ENCODE measurements around the gene SAMD4B.
A peak's percentile ranks its signal among the peaks of the same experiment; 100 is the strongest.
"Not testable (repeated sequence)": the region's sequence is repeated elsewhere in the genome, so short reads cannot be mapped to it uniquely, and the experiment has no call there.

The SAMD4B gene

DNA sequence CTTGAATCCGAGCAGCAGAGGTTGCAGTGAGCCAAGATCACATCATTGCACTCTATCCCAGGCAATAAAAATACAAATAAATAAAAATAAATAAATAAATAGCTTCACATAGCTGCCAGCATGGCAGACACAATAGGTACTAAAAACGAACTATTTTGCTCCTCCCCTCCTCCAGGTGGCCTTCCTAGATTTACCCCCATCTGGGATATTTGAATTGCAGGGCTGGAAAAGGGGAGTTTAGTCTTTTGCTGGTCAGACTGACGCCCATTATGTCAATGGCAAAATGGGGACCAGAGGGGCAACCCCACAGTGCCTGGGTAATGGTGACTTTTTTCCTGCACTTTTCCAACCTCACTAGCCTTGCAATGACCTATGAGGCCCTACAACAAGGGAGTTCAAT, 5.7 kb upstream of the SAMD4B start:
- DNase-seq (ENCODE audit: low spot score): no peak

- DNase-seq (ENCODE audit: low spot score): no peak
These were observed 2.5 kb upstream of the SAMD4B start for GRCh38 chr19:39339674-39340073.

DNA sequence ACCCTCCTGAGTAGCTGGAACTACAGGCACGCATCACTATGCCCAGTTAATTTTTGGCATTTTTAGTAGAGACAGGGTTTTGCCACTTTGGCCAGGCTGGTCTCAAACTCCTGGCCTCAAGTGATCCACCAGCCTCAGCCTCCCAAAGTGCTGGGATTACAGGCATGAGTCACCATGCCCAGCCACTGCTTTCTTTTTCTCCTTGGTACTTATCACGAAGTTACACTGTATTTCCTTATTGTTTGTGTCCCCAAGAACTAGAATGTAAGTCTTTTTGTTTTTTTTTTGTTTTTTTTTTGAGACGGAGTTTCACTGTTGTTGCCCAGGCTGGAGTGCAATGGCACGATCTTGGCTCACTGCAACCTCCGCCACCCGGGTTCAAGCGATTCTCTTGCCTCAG, 2.1 kb upstream of the SAMD4B start:
- not testable (repeated sequence) for DNase-seq (ENCODE audit: low spot score)

GRCh38 chr19:39341129-39341718, 997 bp upstream of the SAMD4B start:
- DNase-seq (ENCODE audit: low spot score): no peak

DNA sequence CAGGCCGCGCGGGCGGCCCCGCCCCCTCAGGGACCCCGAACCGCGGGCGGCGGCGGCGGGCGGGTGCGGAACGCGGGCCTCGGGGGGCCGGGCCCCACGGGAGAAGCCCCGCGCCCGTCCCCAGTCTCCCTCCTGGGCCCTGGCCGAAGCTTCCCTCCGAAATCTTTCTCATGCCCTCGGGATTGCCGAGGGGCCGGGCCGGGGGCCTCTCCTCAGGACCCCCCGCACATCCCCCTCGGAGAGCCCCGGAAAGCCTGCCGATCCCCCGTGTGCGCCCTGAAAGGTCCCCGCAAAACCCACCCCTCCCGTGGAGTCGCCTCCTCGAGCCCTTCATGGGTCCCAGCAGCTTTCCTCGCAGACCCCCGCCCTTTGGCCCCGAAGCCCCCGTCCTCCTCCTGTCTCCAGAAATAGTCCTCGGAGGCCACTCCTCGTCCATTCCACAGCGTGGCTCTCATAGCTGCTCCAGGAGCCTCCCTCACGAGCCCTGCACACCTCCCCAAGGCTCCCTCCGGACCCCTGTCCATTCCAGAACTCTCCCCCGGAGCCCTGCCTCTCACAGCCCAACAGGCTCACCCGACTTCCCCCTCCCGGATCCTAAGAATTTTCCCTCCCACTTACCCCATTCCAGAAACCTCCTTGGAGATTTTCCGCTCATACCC, 555 bp downstream of the SAMD4B start:
- DNase-seq (ENCODE audit: low spot score): no peak

- DNase-seq (ENCODE audit: low spot score): no peak
These were observed 3.7 kb downstream of the SAMD4B start for GRCh38 chr19:39345956-39346355.

DNA sequence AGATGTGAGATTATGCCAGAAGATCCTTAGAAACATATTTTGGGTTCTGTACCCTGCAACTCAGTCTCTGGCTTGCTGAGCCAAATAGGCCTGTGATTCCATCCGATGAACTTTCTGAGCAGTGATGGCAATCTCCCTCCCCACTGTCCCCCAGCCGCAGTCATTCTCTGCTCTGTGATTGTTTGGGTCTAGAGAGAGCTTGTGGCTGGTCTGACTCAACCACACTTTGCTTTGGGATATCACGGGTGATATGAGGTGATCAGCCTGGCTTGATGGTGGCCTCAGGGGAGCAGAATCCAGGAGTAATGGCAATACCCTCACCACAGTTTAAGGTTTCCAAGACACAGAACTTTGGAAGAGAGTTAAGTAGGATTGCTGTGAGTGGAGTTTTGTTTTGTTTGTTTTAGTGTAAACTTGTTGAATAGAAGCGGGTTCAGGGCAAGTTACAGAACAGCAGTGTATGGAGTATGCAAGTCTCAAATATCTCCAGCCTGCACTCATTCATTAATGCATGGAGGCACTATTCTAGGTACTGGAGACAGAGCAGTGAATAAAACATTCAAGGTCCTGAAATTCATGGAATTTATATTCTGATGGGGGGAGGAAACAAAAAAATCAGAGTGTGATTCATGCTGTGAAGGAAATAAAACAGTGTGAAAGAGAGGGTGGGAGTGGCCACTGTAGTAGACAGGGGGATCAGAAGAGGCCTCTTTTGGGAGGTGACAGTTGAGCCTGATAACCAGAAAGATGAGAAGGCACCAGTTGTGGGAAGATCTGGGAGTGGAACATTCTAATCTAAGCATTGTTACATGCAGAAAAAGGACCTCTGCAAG, 5.3 kb downstream of the SAMD4B start:
- no peak for DNase-seq (ENCODE audit: low spot score)

GRCh38 chr19:39349326-39349725, 7.1 kb downstream of the SAMD4B start:
- no peak for DNase-seq (ENCODE audit: low spot score)

DNA sequence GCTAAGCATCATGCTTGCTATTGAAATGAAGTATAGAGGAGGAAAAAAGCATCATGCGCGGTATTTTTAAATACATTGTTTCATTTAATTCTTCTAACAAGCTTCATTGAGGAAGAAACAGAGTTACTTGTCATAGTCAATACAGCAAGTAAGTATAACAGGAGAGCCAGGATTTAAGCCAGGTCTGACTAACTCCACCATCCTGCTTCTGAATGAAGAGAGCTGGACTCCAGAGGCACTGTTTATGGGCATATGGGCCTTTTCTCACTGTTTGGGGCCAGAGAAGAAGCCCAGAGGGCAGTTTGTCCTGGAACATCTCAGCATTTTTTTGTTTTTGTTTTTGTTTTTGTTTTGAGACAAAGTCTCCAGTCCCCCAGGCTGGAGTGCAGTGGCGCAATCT, 7.9 kb downstream of the SAMD4B start:
- no peak for DNase-seq (ENCODE audit: low spot score)

- peak; percentile 68 for DNase-seq (ENCODE audit: low spot score)
These were observed 9.4 kb downstream of the SAMD4B start for GRCh38 chr19:39351537-39352064.

GRCh38 chr19:39352381-39353255, 10.4 kb downstream of the SAMD4B start:
- no peak for DNase-seq (ENCODE audit: low spot score)

DNA sequence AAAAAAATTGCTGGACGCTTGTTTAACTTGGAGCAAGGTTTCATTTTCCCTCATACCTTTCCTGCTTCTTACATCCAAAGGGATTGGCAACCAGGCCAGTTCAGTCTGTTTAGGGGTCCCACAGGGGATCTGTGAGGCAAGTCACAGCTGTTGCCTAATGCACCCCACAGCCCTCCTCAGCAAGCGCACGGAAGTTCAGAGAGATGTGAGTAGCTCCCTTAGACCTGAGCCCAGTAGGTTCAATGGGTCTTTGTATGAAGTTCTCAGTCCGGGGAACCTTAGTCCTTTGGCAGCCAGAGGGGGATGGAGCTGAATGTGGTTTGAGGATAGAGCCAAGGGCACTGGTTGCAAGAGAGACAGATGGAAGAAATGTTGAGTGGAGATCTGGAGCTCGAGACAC, 13.0 kb downstream of the SAMD4B start:
- no peak for DNase-seq (ENCODE audit: low spot score)

- no peak for DNase-seq (ENCODE audit: low spot score)
These were observed 13.9 kb downstream of the SAMD4B start for GRCh38 chr19:39356073-39356472.

DNA sequence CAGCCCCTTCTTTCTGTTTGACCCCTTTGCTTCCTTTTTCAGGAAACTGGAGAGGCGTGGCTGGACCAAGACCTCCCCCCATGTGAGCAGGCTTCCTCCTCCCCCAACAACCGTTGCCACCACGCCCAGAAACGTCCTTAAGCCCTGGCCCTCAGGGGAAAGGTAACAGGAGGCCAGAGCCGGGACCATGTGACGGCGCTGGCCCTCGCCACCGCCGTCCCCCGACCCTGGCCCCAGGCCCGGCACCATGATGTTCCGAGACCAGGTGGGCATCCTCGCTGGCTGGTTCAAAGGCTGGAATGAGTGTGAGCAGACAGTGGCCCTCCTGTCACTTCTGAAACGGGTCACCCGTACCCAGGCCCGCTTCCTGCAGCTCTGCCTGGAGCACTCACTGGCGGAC, 14.4 kb downstream of the SAMD4B start:
- no peak for DNase-seq (ENCODE audit: low spot score)

DNA sequence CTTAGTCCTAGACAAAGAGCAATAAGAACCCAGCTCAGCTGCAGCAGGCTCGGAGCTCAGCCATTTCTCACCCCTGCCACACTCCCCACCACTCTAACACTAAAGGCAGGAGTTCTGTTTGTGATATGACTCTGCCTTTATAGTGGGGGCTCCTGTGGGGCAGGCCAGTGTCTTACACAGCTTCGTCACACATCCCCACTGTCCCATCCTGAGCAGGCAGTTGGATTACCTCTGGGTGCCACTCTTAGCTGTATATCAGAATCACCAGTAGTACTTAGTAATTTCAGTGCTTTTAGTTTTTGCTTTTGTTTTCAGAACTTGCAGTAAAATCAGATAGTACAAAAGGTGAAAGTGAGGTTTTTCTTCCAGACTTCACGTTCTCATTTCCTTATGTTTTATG, 16.8 kb downstream of the SAMD4B start:
- DNase-seq (ENCODE audit: low spot score): no peak

DNA sequence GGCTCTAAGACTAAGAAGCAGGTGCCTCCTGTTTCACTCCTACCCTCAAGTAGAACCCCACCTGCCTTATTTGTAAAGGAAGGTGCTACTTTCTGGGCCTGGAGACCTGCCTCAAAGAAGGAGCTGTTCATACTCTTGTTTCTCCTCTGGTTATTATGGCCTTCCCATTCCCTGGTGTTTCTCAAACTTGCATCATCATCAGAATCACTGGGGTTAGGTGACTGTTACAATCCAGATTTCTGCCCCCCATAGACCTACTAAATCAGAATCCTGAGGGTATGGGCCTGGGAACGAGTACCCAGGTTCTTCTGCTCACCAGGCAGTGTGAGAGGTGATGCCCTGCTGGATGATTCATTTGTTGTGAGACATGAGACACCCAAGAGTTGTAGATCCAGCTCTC, 18.4 kb downstream of the SAMD4B start:
- DNase-seq (ENCODE audit: low spot score): no peak

- DNase-seq (ENCODE audit: low spot score): no peak
These were observed 20.7 kb downstream of the SAMD4B start for GRCh38 chr19:39362682-39363657.

- DNase-seq (ENCODE audit: low spot score): peak; percentile 44
These were observed 21.8 kb downstream of the SAMD4B start for GRCh38 chr19:39363901-39364457.

- DNase-seq (ENCODE audit: low spot score): no peak
These were observed 23.3 kb downstream of the SAMD4B start for GRCh38 chr19:39365531-39365930.

GRCh38 chr19:39369200-39369599, 27.0 kb downstream of the SAMD4B start:
- no peak for DNase-seq (ENCODE audit: low spot score)

Data from NAMALWA (cell line).